CD4-positive, alpha-beta T cell (primary cell): ENCODE results near the gene SYCP2. TPM values are rescaled to one million over a fixed set of nuclear protein-coding genes. Genes with fewer than 3 reads are reported as not detected.

Experiments
- ATAC-seq: fragments of 200-7000 bp; cut with Tn5 transposase; one replicate; pipeline ENCODE4 v1.10.0; 2022; ENCODE audit warnings: mild to moderate bottlenecking; ENCODE audit not compliant: poor library complexity
- CTCF ChIA-PET: fragments of 350-600 bp; sonication (Branson Sonifier 250); formaldehyde crosslinking; loops from one replicate; lab custom pipeline; 2021; ENCODE audit warnings: antibody characterized with exemption, inconsistent platforms; lab: Charles Lee
- POLR2A ChIA-PET: fragments of 350-600 bp; sonication (Branson Sonifier 250); formaldehyde crosslinking; loops from one replicate; lab custom pipeline; 2021; ENCODE audit warnings: antibody characterized with exemption, inconsistent platforms; lab: Charles Lee
- DNase-seq, 14 experiments: peaks; one replicate each; pipeline ENCODE4 v3.0.0-alpha.2; 2013 to 2020; ENCODE audit warnings: mixed read lengths in 2 of 14
- H3K27ac ChIP-seq, 2 donors: one replicate each; pipeline versions ENCODE4 v1.5.1 to v1.7.0; 2013; ENCODE audit warnings: low read length in 2 of 2, low read depth in 1 of 2, mild to moderate bottlenecking in 1 of 2
- H3K27me3 ChIP-seq, 2 experiments: 1 replicate in 1 of 2; 2 replicates in 1 of 2; pipeline versions ENCODE4 v1.6.1 to v1.7.0; 2013; ENCODE audit warnings: low read length in 2 of 2, control low read depth in 1 of 2, mild to moderate bottlenecking in 1 of 2, moderate library complexity in 1 of 2; ENCODE audit not compliant: insufficient read depth in 2 of 2, control insufficient read depth in 1 of 2
- H3K36me3 ChIP-seq: one replicate; pipeline ENCODE4 v1.6.1; 2013; ENCODE audit warnings: low read length, control low read depth; ENCODE audit not compliant: insufficient read depth
- H3K4me1 ChIP-seq: one replicate; pipeline ENCODE4 v1.6.1; 2013; ENCODE audit warnings: low read length, control low read depth; ENCODE audit not compliant: insufficient read depth
- H3K4me3 ChIP-seq: one replicate; pipeline ENCODE4 v1.5.1; 2013; ENCODE audit warnings: mild to moderate bottlenecking, low read length, moderate library complexity
- H3K9me3 ChIP-seq, 2 experiments: 1 replicate in 1 of 2; 2 replicates in 1 of 2; pipeline versions ENCODE4 v1.6.1 to v1.7.0; 2013; ENCODE audit warnings: low read length in 2 of 2, mild to moderate bottlenecking in 2 of 2, control low read depth in 1 of 2, moderate library complexity in 1 of 2; ENCODE audit not compliant: control insufficient read depth in 1 of 2, insufficient read depth in 1 of 2
- H3K27ac Mint-ChIP-seq: one replicate; pipeline ENCODE4 v1.8.0; 2020; ENCODE audit warnings: mixed read lengths
- H3K27me3 Mint-ChIP-seq: one replicate; pipeline ENCODE4 v1.8.0; 2021; ENCODE audit warnings: mixed read lengths
- H3K36me3 Mint-ChIP-seq: one replicate; pipeline ENCODE4 v1.8.0; 2021; ENCODE audit warnings: low read depth, mixed read lengths
- H3K4me1 Mint-ChIP-seq: one replicate; pipeline ENCODE4 v1.8.0; 2021; ENCODE audit warnings: low read depth, mixed read lengths
- H3K4me3 Mint-ChIP-seq: one replicate; pipeline ENCODE4 v1.8.0; 2020; ENCODE audit warnings: mild to moderate bottlenecking, mixed read lengths
- H3K9me3 Mint-ChIP-seq: one replicate; pipeline ENCODE4 v1.8.0; 2020; ENCODE audit warnings: mixed read lengths
- intact Hi-C, 2 experiments: fragments of 100-400 bp; cut with DNase I in 1 of 2; cut with micrococcal nuclease in 1 of 2; formaldehyde crosslinking; loops; one replicate each; pipeline versions ENCODE4 v1.15.1 to v1.9.0; 2023 to 2025; cut with DNase I, micrococcal nuclease
- total RNA-seq, 174 experiments: library from RNA in 2 of 174; stranded (reverse) in 2 of 174; gene quantifications; one replicate each; pipeline ENCODE4 v1.2.3 and lab custom pipeline; 2021 to 2026
- TF ChIP-seq, protein P1 (sequence below): fragments of 200-600 bp; IDR thresholded peaks from one replicate; pipeline ENCODE4 v1.8.0; 2022; ENCODE audit warnings: antibody characterized with exemption, mild to moderate bottlenecking

Gene SYCP2
- total RNA-seq, 2 experiments from 2014 or later: 4.4 to 4.6 TPM

DNA sequence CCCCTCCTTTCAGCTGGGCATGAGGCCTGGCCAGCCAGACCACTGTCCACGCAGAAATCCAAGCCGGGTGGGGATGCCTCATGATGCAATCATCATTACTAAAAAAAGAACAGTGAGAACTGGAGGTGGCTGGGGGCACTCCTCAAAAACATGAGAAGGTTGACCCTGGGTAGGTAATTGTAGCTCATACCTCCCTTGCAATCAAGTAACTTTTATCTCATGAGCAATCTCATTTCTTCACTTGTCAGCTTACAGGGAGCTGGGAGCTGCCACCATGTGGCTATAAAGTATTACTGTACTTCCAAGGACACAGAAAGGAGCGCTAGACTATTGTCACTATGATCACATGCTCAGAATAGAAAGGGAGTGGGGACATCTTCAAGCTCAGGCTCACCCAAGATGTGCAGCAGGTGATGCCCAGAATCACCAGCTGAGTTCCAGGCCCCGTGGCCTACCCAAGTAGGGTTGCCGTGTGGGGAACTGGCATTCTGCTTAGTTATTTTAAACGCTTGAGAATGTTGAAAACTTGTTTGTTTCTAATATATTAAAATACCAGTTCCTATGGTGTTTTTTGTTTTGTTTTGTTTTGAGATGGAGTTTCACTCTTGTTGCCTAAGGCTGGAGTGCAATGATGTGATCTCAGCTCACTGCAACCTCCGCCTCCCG lies 21.8 kb upstream of the SYCP2 start:
- ATAC-seq (no peak), DNase-seq (peak in 2 of 14 experiments; percentile 21 to 35)
- H3K27ac ChIP-seq: no peak overlapping the region
- ChIA-PET POLR2A (interaction anchor here (3.0 kb wide), 1 partner anchor 15 kb away, joined by 10 read pairs; the partner anchor contains the start of genes FAM217B and PPP1R3D), CTCF (interaction anchor here (0.9 to 1.1 kb wide), 2 partner anchors 15 to 21 kb away, joined by 3 read pairs; no protein-coding TSS in a partner anchor)
- no peaks in the 10 kb centered on the region for H3K4me1 Mint-ChIP-seq
- no peaks in the 10 kb centered on the region for H3K27me3 Mint-ChIP-seq
- no peaks in the 10 kb centered on the region for H3K27me3 ChIP-seq
- H3K9me3 ChIP-seq: no peaks in the 10 kb centered on the region
- TF ChIP-seq, protein P1, sequence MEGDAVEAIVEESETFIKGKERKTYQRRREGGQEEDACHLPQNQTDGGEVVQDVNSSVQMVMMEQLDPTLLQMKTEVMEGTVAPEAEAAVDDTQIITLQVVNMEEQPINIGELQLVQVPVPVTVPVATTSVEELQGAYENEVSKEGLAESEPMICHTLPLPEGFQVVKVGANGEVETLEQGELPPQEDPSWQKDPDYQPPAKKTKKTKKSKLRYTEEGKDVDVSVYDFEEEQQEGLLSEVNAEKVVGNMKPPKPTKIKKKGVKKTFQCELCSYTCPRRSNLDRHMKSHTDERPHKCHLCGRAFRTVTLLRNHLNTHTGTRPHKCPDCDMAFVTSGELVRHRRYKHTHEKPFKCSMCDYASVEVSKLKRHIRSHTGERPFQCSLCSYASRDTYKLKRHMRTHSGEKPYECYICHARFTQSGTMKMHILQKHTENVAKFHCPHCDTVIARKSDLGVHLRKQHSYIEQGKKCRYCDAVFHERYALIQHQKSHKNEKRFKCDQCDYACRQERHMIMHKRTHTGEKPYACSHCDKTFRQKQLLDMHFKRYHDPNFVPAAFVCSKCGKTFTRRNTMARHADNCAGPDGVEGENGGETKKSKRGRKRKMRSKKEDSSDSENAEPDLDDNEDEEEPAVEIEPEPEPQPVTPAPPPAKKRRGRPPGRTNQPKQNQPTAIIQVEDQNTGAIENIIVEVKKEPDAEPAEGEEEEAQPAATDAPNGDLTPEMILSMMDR: no peak
- intact Hi-C loops: no loop called here
- H3K9me3 Mint-ChIP-seq: no peaks in the 10 kb centered on the region
- H3K36me3 Mint-ChIP-seq: peaks cover 7% of the 10 kb centered on the region
- H3K4me3 Mint-ChIP-seq: no peak overlapping the region
- H3K27ac Mint-ChIP-seq: no peak overlapping the region
- H3K4me3 ChIP-seq: no peak overlapping the region
- H3K36me3 ChIP-seq: peaks cover 6% of the 10 kb centered on the region
- H3K4me1 ChIP-seq: no peaks in the 10 kb centered on the region

DNA sequence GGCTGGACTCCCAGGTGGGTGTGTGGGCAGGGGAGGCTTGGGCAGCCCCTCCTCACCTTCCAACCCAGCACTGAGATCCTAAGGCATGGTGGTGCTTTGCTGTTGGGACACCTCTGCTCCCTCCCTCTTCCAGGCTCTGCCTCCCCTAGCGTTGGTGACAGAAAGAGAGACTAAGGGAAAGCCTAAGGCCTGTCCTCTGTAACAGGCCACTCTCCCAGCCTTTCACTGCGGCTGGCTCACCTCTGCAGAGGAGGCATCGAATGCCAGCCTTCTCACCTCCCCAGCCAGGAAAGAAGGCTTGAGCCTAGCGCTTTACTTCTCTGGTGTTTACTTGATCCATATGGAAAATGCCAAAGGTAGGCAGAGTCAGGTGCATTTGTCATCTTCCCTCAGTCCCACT lies 21.3 kb upstream of the SYCP2 start:
- H3K27me3 Mint-ChIP-seq: no peaks in the 10 kb centered on the region
- Histone ChIP-seq H3K27me3 (no peaks in the 10 kb centered on the region), H3K9me3 (no peaks in the 10 kb centered on the region), H3K27ac (no peak overlapping the region), H3K4me3 (no peak overlapping the region), H3K4me1 (no peaks in the 10 kb centered on the region), H3K36me3 (peaks cover 6% of the 10 kb centered on the region)
- ChIA-PET CTCF (no interaction called here), POLR2A (interaction anchor here (3.0 kb wide), 1 partner anchor 14 kb away, joined by 10 read pairs; the partner anchor contains the start of genes FAM217B and PPP1R3D)
- DNase-seq (no peak), ATAC-seq (no peak)
- intact Hi-C loops: loop anchor here in 1 of 2 experiments (5.0 kb wide), 2 partner anchors 103 to 1168 kb away; no protein-coding TSS in a partner anchor
- TF ChIP-seq, protein P1: no peak
- no peaks in the 10 kb centered on the region for H3K4me1 Mint-ChIP-seq
- H3K36me3 Mint-ChIP-seq: peaks cover 4% of the 10 kb centered on the region
- H3K9me3 Mint-ChIP-seq: no peaks in the 10 kb centered on the region
- H3K27ac Mint-ChIP-seq: no peak overlapping the region
- H3K4me3 Mint-ChIP-seq: no peak overlapping the region

DNA sequence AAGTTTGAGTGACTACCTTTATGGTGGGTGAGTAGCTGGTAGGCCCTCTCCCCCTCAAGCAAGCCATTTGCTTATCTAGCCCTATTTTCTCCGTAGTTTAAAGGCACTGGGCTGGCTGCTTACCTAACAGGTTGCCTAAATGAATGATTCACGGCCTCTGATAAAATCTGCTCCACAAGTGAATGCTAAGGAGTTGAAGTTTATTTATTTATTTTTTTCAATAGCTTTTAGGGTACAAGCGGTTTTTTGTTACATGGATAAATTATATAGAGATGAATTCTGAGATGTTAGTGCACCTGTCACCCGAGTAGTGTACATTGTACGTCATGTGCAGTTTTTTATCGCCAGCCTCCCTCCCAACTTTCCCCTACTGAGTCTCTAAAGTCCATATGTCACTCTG lies 16.5 kb upstream of the SYCP2 start:
- H3K36me3 Mint-ChIP-seq: peaks cover 23% of the 10 kb centered on the region
- H3K4me1 Mint-ChIP-seq: peaks cover 21% of the 10 kb centered on the region
- Histone ChIP-seq H3K36me3 (peaks cover 1% of the 10 kb centered on the region), H3K27me3 (no peaks in the 10 kb centered on the region), H3K27ac (no peak overlapping the region), H3K9me3 (no peaks in the 10 kb centered on the region), H3K4me1 (no peaks in the 10 kb centered on the region), H3K4me3 (no peak overlapping the region)
- no peaks in the 10 kb centered on the region for H3K27me3 Mint-ChIP-seq
- CTCF ChIA-PET: interaction anchor here (1.2 to 5.6 kb wide), 3 partner anchors 10 to 313 kb away, joined by 4 to 31 read pairs (median 5); partner anchors contain the start of genes FAM217B, PPP1R3D and SYCP2
- H3K9me3 Mint-ChIP-seq: no peaks in the 10 kb centered on the region
- peak overlapping the region; percentile 86 for H3K27ac Mint-ChIP-seq
- POLR2A ChIA-PET: interaction anchor here (1.7 to 3.0 kb wide), 2 partner anchors 10 to 16 kb away, joined by 4 to 33 read pairs; partner anchors contain the start of genes FAM217B, PPP1R3D and SYCP2
- no peak overlapping the region for H3K4me3 Mint-ChIP-seq
- TF ChIP-seq, protein P1: no peak
- no peak for DNase-seq
- intact Hi-C loops: loop anchor here (1.0 to 5.0 kb wide), 8 partner anchors 107 to 1937 kb away; no protein-coding TSS in a partner anchor
- ATAC-seq: no peak
